GM13977 (cell line): ENCODE results near the gene PODNL1.
"Not testable (repeated sequence)": the region's sequence is repeated elsewhere in the genome, so short reads cannot be mapped to it uniquely, and the experiment has no call there.

Experiments used
- DNase-seq: peaks from one replicate; pipeline ENCODE4 v3.0.0; 2012; ENCODE audit warnings: low spot score
- in situ Hi-C: fragments of 300-500 bp; cut with MboI; formaldehyde crosslinking; loops from one replicate; pipeline ENCODE4 v1.12.0; 2022; ENCODE audit warnings: low sequenced_read_pairs, low pct_unique_long_range_greater_than_20kb, mixed read lengths, inconsistent platforms; ENCODE audit not compliant: unreplicated experiment
- TF ChIP-seq, protein P1 (sequence below): IDR thresholded peaks from 2 replicates; pipeline ENCODE4 v1.5.1; 2012; ENCODE audit warnings: mild to moderate bottlenecking, control low read depth; ENCODE audit not compliant: insufficient read depth; ENCODE audit errors: extremely low read depth, missing control alignments

PODNL1 gene

DNA sequence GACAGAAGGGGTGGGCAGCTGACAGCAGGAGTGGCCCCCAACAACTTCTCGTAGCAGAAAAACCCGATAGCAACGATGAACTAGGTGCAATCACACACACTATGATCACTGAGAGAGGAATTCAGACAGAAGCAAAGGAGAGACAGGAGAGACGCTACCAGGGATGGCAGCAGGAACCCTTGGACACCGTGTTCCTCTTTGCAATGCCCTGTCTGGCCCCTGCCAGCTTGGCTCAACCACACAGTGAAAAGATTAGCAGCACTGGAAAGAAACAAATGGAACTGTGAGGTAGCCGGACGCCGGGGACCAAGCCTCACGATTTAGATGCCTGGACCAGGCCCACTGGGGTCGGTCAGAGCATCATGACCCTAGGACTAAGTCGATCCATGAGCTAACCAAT, 37.7 kb upstream of the PODNL1 start:
- in situ Hi-C loops: no loop called here
- DNase-seq: no peak
- TF ChIP-seq, protein P1, sequence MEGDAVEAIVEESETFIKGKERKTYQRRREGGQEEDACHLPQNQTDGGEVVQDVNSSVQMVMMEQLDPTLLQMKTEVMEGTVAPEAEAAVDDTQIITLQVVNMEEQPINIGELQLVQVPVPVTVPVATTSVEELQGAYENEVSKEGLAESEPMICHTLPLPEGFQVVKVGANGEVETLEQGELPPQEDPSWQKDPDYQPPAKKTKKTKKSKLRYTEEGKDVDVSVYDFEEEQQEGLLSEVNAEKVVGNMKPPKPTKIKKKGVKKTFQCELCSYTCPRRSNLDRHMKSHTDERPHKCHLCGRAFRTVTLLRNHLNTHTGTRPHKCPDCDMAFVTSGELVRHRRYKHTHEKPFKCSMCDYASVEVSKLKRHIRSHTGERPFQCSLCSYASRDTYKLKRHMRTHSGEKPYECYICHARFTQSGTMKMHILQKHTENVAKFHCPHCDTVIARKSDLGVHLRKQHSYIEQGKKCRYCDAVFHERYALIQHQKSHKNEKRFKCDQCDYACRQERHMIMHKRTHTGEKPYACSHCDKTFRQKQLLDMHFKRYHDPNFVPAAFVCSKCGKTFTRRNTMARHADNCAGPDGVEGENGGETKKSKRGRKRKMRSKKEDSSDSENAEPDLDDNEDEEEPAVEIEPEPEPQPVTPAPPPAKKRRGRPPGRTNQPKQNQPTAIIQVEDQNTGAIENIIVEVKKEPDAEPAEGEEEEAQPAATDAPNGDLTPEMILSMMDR: no peak

DNA sequence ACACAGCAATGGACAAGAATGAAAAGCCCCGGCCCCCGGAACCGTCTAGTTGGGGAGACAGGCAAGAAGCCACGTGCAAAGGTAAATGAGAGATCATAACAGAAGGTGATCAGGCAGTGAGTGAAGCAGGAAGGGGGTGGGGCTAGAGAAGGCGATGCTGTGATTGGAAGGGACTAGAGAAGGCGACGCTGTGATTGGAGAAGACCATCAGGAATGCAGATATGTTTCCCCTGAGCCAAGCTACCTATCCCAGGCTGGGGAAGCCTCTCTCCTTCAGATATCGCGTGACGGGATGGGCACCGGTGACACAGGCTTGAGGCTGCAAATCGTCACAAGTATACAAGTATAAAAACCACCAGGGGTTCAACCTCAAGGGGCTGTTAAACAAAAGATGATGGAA, 35.9 kb upstream of the PODNL1 start:
- TF ChIP-seq, protein P1: no peak
- no peak for DNase-seq
- in situ Hi-C loops: no loop called here

- in situ Hi-C loops, DNase-seq: not testable (repeated sequence)
Measured at GRCh38 chr19:13973479-13973878, 35.3 kb upstream of the PODNL1 start.

DNA sequence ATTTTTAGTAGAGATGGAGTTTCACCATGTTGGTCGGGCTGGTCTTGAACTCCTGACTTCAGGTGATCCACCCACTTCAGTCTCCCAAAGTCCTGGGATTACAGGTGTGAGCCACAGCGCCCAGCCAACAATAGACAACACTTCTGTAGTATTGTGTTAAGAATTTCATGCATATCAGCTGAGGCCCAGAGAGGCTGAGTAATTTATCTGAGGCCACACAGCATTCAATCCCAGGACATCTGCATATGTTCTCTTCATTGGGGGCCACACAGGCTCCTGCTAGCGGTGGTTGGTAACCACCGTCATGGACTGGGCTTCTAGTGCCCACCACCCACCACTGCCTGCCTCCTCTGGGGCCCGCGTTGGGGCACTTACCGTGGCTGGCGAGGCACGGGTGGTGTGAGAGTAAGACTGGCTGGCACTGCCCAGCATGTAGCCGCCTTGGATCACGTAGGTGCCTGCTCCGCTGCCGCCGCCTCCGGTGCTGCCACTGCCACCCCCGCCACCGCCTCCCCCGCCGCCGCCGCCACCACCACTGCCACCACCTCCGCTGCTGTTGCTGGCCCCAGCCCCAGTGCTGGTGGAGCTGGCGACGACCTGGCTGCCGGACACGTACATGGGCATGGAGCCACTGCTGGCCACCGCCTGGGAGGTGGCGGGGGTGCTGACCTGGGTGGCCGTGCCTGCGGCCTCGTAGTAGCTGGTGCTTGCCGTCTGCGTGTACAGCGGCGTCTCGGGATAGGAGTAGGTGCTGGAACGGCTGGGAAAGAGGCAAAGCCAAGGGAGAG, 34.3 kb upstream of the PODNL1 start:
- TF ChIP-seq, protein P1: no peak
- in situ Hi-C loops: no loop called here
- DNase-seq: no peak

GRCh38 chr19:13971868-13972267, 33.7 kb upstream of the PODNL1 start:
- DNase-seq, in situ Hi-C loops: not testable (repeated sequence)

DNA sequence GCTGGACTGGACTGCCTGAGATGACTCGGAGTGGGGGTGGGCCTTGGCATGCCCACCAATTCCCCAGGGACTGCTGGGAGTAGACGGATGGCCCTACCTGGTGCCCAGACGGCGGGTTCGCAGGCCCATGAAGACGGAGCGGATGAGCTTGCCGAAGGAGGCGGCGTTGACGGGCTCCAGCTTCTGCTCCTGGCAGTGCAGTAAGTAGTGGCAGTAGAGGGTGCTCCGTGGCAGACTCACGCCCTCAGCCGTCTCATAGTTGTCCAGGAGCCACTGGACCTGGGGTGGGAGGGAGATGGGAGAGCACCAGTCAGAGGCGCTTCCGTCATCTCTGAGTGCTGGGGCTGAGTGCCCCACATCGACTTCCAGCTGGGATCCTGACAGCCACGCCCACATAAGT, 31.7 kb upstream of the PODNL1 start:
- in situ Hi-C loops: no loop called here
- TF ChIP-seq, protein P1: no peak
- DNase-seq: no peak

DNA sequence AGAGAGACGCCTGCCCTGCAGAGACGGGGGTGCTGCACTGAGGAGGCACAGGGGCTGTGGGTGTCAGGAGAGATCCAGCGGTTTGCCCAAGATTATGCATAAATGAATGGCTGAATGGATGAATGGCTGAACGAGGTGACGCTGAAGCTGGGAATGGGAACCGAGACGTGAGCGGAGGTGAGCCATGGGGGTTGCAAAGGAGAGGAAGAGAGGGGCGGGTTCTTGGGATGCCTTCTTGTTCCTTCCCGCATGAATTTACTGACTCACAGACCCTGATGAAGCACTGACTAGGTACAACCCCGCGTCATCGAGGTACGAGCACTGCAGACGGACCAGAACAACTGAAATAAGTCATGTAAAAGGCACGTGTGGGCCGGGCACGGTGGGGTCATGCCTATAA, 30.8 kb upstream of the PODNL1 start:
- TF ChIP-seq, protein P1: no peak
- in situ Hi-C loops: no loop called here
- DNase-seq: no peak
